HL-60/S4 treated with phorbol 12-myristate 13-acetate at 8.2 ng/mL for 4 days and 3 days (cell line): Measurements from ENCODE around the gene DTWD2.
"Not testable (repeated sequence)": the region's sequence is repeated elsewhere in the genome, so short reads cannot be mapped to it uniquely, and the experiment has no call there.

Source experiments
- in situ Hi-C: fragments of 300-500 bp; cut with MboI; formaldehyde crosslinking; loops from 2 replicates; pipeline ENCODE4 v1.15.0; 2022; ENCODE audit warnings: low sequenced_read_pairs

Gene DTWD2

GRCh38 chr5:118953652-118954005, 34.7 kb downstream of the DTWD2 start:
- in situ Hi-C loops: no loop called here

GRCh38 chr5:118952992-118953651, 35.2 kb downstream of the DTWD2 start:
- in situ Hi-C loops: no loop called here

- in situ Hi-C loops: not testable (repeated sequence)
These were observed 36.0 kb downstream of the DTWD2 start for GRCh38 chr5:118952306-118952705.

- in situ Hi-C loops: not testable (repeated sequence)
These were observed 38.0 kb downstream of the DTWD2 start for GRCh38 chr5:118950354-118950753.

GRCh38 chr5:118946138-118946800, 42.1 kb downstream of the DTWD2 start:
- in situ Hi-C loops: no loop called here

GRCh38 chr5:118937393-118938061, 50.8 kb downstream of the DTWD2 start:
- in situ Hi-C loops: no loop called here

- in situ Hi-C loops: no loop called here
These were observed 54.6 kb downstream of the DTWD2 start for GRCh38 chr5:118933703-118934102.

GRCh38 chr5:118931564-118931963, 56.8 kb downstream of the DTWD2 start:
- in situ Hi-C loops: no loop called here

- in situ Hi-C loops: no loop called here
These were observed 64.3 kb downstream of the DTWD2 start for GRCh38 chr5:118924006-118924389.

GRCh38 chr5:118923295-118924005, 64.9 kb downstream of the DTWD2 start:
- in situ Hi-C loops: no loop called here

- in situ Hi-C loops: no loop called here
These were observed 66.5 kb downstream of the DTWD2 start for GRCh38 chr5:118921866-118922265.

- in situ Hi-C loops: no loop called here
These were observed 69.3 kb downstream of the DTWD2 start for GRCh38 chr5:118919016-118919415.

- in situ Hi-C loops: no loop called here
These were observed 70.1 kb downstream of the DTWD2 start for GRCh38 chr5:118918232-118918631.

- in situ Hi-C loops: not testable (repeated sequence)
These were observed 80.8 kb downstream of the DTWD2 start for GRCh38 chr5:118907536-118907935.

GRCh38 chr5:118906947-118907346, 81.4 kb downstream of the DTWD2 start:
- in situ Hi-C loops: no loop called here

GRCh38 chr5:118905196-118905595, 83.2 kb downstream of the DTWD2 start:
- in situ Hi-C loops: no loop called here

GRCh38 chr5:118902656-118903438, 85.5 kb downstream of the DTWD2 start:
- in situ Hi-C loops: no loop called here

GRCh38 chr5:118894709-118895108, 93.6 kb downstream of the DTWD2 start:
- in situ Hi-C loops: no loop called here

GRCh38 chr5:118891252-118891651, 97.1 kb downstream of the DTWD2 start:
- in situ Hi-C loops: no loop called here

- in situ Hi-C loops: no loop called here
These were observed 99.2 kb downstream of the DTWD2 start for GRCh38 chr5:118889165-118889564.

GRCh38 chr5:118888556-118888955, 99.8 kb downstream of the DTWD2 start:
- in situ Hi-C loops: no loop called here
